ENCODE results near the gene SERPINB8.

DNA sequence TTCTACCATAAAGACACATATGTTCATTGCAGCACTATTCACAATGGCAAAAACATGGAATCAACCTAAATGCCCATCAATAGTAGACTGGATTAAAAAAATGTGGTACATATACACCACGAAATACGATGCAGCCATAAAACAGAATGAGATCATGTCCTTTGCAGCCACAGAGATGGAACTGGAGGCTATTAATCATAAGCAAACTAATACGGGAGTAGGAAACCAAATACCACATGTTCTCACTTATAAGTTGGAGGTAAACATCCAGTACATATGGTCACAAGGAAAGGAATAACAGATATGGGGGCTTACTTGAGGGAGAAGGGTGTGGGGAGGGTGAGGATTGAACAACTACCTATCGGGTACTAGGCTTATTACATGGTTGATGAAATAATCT lies 13.1 kb upstream of the SERPINB8 start:
- TF ChIP-seq POLR2A (IDR thresholded peaks at IDR 0.05; ENCODE audit: low read depth, low read length): no peak
- TF ChIP-seq, protein P1, sequence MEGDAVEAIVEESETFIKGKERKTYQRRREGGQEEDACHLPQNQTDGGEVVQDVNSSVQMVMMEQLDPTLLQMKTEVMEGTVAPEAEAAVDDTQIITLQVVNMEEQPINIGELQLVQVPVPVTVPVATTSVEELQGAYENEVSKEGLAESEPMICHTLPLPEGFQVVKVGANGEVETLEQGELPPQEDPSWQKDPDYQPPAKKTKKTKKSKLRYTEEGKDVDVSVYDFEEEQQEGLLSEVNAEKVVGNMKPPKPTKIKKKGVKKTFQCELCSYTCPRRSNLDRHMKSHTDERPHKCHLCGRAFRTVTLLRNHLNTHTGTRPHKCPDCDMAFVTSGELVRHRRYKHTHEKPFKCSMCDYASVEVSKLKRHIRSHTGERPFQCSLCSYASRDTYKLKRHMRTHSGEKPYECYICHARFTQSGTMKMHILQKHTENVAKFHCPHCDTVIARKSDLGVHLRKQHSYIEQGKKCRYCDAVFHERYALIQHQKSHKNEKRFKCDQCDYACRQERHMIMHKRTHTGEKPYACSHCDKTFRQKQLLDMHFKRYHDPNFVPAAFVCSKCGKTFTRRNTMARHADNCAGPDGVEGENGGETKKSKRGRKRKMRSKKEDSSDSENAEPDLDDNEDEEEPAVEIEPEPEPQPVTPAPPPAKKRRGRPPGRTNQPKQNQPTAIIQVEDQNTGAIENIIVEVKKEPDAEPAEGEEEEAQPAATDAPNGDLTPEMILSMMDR (IDR thresholded peaks at IDR 0.05; ENCODE audit: extremely low read depth in 1 of 2, insufficient read depth in 1 of 2, low read depth in 1 of 2, low read length in 2 of 2): no peak
- no peak for TF ChIP-seq FOS (IDR thresholded peaks at IDR 0.05; ENCODE audit: borderline replicate concordance, insufficient read depth, low read length)
- TF ChIP-seq EZH2 (IDR thresholded peaks at IDR 0.05; ENCODE audit: borderline replicate concordance, low read depth, low read length, severe bottlenecking): no peak
- no peak for TF ChIP-seq POLR2AphosphoS5 (IDR thresholded peaks at IDR 0.05; ENCODE audit: insufficient read depth, low read depth, low read length)
- TF ChIP-seq, protein P2, sequence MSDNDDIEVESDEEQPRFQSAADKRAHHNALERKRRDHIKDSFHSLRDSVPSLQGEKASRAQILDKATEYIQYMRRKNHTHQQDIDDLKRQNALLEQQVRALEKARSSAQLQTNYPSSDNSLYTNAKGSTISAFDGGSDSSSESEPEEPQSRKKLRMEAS (IDR thresholded peaks at IDR 0.05; ENCODE audit: insufficient read depth, insufficient read length): no peak
- no peak for TF ChIP-seq MYC (IDR thresholded peaks at IDR 0.05; ENCODE audit: low read depth, low read length)
- no peak for TF ChIP-seq JUN (IDR thresholded peaks at IDR 0.05; ENCODE audit: borderline replicate concordance, insufficient read depth, insufficient read length, low read depth)
